ENCODE results near the gene HDAC5. TPM values are rescaled to one million over a fixed set of nuclear protein-coding genes. Genes with fewer than 3 reads are reported as not detected.

The HDAC5 gene
- total and polyA plus RNA-seq, 2 donors from 2014 or later: 25.3 to 35.6 TPM

DNA sequence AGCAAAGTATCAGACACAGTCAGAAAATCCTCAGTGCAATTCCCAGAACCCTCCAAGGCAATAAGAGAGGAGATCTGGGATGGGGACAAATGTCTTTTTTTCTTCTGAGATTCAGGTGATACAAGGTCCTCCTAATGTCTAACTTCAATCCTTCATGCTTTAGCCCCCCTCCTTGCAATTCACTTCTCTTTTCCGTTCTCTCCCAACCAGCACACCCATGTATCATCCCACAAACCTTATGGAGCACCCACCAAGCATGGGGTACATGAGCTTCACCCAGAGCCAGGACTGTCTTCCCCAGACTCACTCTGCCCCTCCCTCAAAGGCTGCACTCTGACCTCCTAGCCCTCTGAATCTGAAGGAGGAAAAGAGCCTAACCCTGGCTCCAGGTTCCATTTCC, 10.1 kb downstream of the HDAC5 start:
- peaks cover 0 to 22% (median 0%) of the 10 kb centered on the region in 3 donors for H3K36me3 ChIP-seq (ENCODE audit: control insufficient read depth in 2 of 3, insufficient read depth in 3 of 3, low read length in 3 of 3)
- H3K4me1 ChIP-seq (ENCODE audit: control insufficient read depth in 2 of 3, insufficient read depth in 2 of 3, low read depth in 1 of 3, low read length in 3 of 3): peaks cover 2 to 47% (median 33%) of the 10 kb centered on the region in 3 donors

DNA sequence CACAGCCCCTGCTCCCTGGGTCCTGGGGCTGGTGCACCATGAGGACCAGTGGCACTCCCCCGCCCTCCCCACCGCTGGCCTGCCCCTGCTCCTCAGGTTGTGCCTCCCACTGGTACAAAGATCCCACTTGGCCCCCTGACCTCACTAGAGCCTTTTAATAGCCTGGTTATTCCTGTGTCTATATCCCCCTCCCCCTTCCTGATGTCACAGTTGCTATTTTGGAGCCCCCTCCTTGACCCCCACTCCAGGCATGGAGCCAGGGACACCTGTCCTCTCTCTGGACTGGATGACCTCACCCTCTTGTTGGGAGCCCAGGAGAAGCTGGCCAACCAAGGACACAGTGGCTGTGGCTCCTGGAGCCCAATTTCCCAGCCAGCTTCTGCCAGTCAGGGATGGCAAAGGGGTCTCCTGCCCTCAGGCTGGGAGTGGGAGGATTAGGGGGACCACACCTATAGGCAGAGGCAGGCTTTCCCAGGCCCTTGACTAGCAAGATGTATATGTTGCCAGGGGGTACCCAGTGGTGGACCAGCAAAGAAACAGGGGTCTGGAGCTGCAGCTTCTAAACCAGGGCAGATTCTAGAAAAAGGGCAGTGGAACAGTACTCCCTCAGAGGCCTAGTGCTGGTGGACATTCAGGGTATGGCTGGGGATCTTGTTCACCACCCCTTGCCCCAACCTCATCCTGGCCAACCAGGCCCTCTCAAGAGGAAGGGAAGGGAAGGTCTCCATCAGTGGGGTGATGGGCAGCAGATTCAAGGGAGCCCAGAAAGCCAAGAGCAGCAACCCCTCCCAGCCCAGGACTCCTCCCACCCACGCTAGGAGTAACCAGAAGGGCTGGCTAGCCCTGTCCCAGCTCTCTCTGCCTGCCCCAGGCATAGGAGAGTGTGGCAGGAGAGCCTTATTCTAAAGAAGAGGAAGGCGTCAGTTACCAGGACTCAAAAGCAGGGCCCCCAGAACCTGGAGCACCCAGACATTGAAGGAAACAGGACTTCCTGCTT, 10.9 kb downstream of the HDAC5 start:
- peak overlapping the region in 2 of 3 donors; percentile 5 to 34 for H3K9ac ChIP-seq (ENCODE audit: low read length in 3 of 3)
- no peaks in the 10 kb centered on the region for H3K9me3 ChIP-seq (ENCODE audit: control insufficient read depth in 2 of 3, insufficient read depth in 1 of 3, low read length in 3 of 3)
- intact Hi-C loops (cut with DNase I): no loop called here
- peaks cover 0 to 22% (median 0%) of the 10 kb centered on the region in 3 donors for H3K36me3 ChIP-seq (ENCODE audit: control insufficient read depth in 2 of 3, insufficient read depth in 3 of 3, low read length in 3 of 3)
- FAIRE-seq (no peak), DNase-seq (peak in 1 of 5 donors; percentile 64)
- H3K27ac ChIP-seq (ENCODE audit: low read depth in 2 of 2, low read length in 2 of 2): peak overlapping the region; percentile 35 to 41
- no peak overlapping the region for H3K4me3 ChIP-seq (ENCODE audit: low read length in 3 of 3)
- TF ChIP-seq CTCF (IDR thresholded peaks at IDR 0.05; ENCODE audit: borderline replicate concordance, extremely low read depth, insufficient read depth): no peak
- no peaks in the 10 kb centered on the region for H3K27me3 ChIP-seq (ENCODE audit: control insufficient read depth, insufficient read depth, low read length)
- peaks cover 2 to 55% (median 33%) of the 10 kb centered on the region in 3 donors for H3K4me1 ChIP-seq (ENCODE audit: control insufficient read depth in 2 of 3, insufficient read depth in 2 of 3, low read depth in 1 of 3, low read length in 3 of 3)

More for the DNA sequence above, 10.1 kb downstream of the HDAC5 start:
- Histone ChIP-seq H3K27ac (ENCODE audit: low read depth in 2 of 2, low read length in 2 of 2) (no peak overlapping the region), H3K9ac (ENCODE audit: low read length in 3 of 3) (no peak overlapping the region), H3K4me3 (ENCODE audit: low read length in 3 of 3) (no peak overlapping the region), H3K27me3 (ENCODE audit: control insufficient read depth, insufficient read depth, low read length) (no peaks in the 10 kb centered on the region), H3K9me3 (ENCODE audit: control insufficient read depth in 2 of 3, insufficient read depth in 1 of 3, low read length in 3 of 3) (no peaks in the 10 kb centered on the region)
- FAIRE-seq (no peak), DNase-seq (peak in 1 of 5 donors; percentile 26)
- intact Hi-C loops (cut with DNase I): no loop called here
- no peak for TF ChIP-seq CTCF (IDR thresholded peaks at IDR 0.05; ENCODE audit: borderline replicate concordance, extremely low read depth, insufficient read depth)

DNA sequence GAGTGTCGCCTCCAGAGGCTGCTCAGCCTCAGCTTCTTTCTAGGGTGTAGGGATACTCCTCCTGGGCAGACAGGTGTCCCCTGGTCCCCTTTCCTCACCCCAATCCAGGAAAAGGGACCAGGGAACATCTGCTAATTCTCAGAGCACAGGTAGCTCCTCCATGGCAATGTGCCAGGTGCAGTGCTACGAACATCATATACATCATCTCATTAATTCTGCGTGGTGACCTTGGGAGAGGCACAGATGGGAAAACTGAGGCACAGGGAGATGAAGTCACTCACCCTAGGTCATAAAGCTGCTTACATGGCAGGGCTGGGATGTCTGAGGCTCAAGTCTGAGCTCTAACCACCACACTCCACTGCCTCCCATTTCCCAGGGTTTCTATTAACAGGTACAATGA, 11.7 kb downstream of the HDAC5 start:
- FAIRE-seq: no peak
- intact Hi-C loops (cut with DNase I): no loop called here
- no peak for DNase-seq
- Histone ChIP-seq H3K4me3 (ENCODE audit: low read length in 3 of 3) (peak overlapping the region in 1 of 3 donors; percentile 9), H3K9me3 (ENCODE audit: control insufficient read depth in 2 of 3, insufficient read depth in 1 of 3, low read length in 3 of 3) (no peaks in the 10 kb centered on the region), H3K27me3 (ENCODE audit: control insufficient read depth, insufficient read depth, low read length) (no peaks in the 10 kb centered on the region), H3K27ac (ENCODE audit: low read depth in 2 of 2, low read length in 2 of 2) (peak overlapping the region; percentile 33 to 39), H3K9ac (ENCODE audit: low read length in 3 of 3) (peak overlapping the region in 1 of 3 donors; percentile 53), H3K36me3 (ENCODE audit: control insufficient read depth in 2 of 3, insufficient read depth in 3 of 3, low read length in 3 of 3) (peaks cover 0 to 22% (median 0%) of the 10 kb centered on the region in 3 donors), H3K4me1 (ENCODE audit: control insufficient read depth in 2 of 3, insufficient read depth in 2 of 3, low read depth in 1 of 3, low read length in 3 of 3) (peaks cover 2 to 55% (median 33%) of the 10 kb centered on the region in 3 donors)
- no peak for TF ChIP-seq CTCF (IDR thresholded peaks at IDR 0.05; ENCODE audit: borderline replicate concordance, extremely low read depth, insufficient read depth)

Data from kidney (tissue), 14 donors.